ENCODE data around the gene STMP1. TPM values are rescaled to one million over a fixed set of nuclear protein-coding genes. Genes with fewer than 3 reads are reported as not detected.
"Not testable (repeated sequence)": the region's sequence is repeated elsewhere in the genome, so short reads cannot be mapped to it uniquely, and the experiment has no call there.

STMP1 gene
- total RNA-seq, 1 donor from 2014 or later: 63.3 TPM

DNA sequence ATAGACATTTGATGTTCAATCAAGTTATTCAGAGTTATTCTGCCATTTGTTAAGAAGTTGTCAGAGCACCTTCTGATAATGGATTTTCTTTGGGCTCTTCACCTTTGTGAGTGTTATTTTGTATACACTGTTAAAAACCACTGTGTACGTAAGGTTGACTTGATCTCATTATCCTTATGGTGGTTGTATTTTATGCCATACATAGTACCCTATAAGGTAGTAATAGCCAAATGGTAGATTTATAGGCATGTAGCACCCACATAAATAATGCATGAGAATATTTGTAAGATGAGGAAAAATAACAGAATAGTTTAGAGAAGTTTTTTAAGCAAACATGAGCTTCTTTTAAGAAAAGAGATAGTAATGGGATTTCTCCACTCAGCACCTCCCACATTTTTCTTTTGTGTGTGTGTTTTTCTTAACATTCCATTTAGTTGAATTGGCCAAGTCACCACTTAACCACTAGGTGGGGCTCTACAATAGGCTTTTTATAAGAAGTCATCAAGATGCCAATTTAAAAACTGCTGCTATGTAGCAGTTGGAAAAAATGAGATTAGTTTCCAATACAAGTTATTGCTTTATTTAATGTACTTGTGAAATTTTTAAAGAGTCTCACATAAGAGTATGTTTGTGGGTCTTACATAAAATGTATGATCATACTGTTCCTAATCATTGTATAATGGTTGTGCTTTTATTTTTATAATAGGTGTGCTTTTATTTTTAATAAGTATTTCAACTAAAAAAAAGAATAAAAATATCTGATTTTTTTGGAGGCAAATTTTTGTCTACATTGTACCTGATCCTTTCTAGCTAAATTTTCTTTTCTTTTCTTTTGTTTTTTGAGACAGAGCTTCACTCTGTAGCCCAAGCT, 41.1 kb upstream of the STMP1 start:
- no peak for DNase-seq (ENCODE audit: low spot score, unreplicated experiment)
- H3K27me3 Mint-ChIP-seq: no peaks in the 10 kb centered on the region
- peaks cover 2% of the 10 kb centered on the region for H3K4me1 Mint-ChIP-seq (ENCODE audit: low read depth)
- no peaks in the 10 kb centered on the region for H3K9me3 Mint-ChIP-seq (ENCODE audit: low read depth)
- TF ChIP-seq CTCF (IDR thresholded peaks at IDR 0.05; ENCODE audit: unreplicated experiment): peak; percentile 91
- H3K4me3 Mint-ChIP-seq (ENCODE audit: low read depth): no peak overlapping the region
- peak overlapping the region; percentile 56 for H3K27ac Mint-ChIP-seq
- H3K36me3 Mint-ChIP-seq (ENCODE audit: insufficient read depth): peaks cover 23% of the 10 kb centered on the region

DNA sequence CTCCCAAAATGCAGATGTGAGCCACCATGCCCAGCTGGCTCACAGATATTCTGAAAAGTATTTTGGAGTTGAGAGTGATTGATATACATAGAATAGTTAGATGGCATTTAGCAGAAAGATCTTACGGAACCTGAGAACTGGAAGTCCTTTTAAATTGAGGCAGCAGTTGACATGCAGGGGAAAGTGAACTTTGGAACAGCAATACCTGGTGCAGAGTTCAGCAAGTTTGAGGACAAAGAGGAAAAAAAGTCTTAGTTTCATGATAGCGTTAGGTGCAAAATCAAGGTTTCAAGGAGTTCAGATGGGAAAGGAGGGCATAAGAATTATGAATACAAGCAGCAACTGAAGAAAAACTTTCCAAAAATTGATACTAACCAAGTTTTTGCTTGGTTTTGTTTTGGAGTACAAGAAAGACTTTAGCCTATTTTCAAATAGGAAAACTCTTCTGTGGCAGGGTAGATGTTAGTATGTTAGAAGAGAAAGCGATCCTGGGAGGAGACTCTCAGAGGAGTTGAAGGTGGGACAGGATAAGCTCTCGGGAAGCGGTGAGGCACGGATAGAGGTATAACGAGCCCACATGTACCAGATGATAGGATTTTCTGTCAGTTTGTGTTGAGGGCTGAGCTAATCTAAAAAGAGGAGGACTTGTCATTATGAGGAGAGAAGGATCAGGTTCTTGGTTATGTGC, 28.0 kb upstream of the STMP1 start:
- Mint-ChIP-seq H3K27ac (peak overlapping the region; percentile 69), H3K4me3 (ENCODE audit: low read depth) (no peak overlapping the region), H3K4me1 (ENCODE audit: low read depth) (no peaks in the 10 kb centered on the region), H3K36me3 (ENCODE audit: insufficient read depth) (peaks cover 32% of the 10 kb centered on the region), H3K9me3 (ENCODE audit: low read depth) (no peaks in the 10 kb centered on the region), H3K27me3 (no peaks in the 10 kb centered on the region)
- DNase-seq (ENCODE audit: low spot score, unreplicated experiment): no peak
- no peak for TF ChIP-seq CTCF (IDR thresholded peaks at IDR 0.05; ENCODE audit: unreplicated experiment)

DNA sequence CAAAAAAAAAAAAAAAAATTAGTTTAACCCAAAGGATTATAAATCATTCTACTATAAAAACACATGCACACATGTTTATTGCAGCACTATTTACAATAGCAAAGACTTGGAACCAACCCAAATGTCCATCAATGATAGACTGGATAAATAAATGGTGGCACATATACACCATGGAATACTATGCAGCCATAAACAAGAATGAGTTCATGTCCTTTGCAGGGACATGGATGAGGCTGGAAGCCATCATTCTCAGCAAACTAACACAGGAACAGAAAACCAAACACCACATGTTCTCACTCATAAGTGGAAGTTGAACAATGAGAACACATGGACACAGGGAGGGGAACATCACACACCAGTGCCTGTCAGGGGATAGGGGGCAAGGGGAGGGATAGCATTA, 22.6 kb upstream of the STMP1 start:
- H3K4me1 Mint-ChIP-seq (ENCODE audit: low read depth); H3K27ac Mint-ChIP-seq; H3K9me3 Mint-ChIP-seq (ENCODE audit: low read depth); DNase-seq (ENCODE audit: low spot score, unreplicated experiment); H3K27me3 Mint-ChIP-seq; H3K4me3 Mint-ChIP-seq (ENCODE audit: low read depth): not testable (repeated sequence)
- peaks cover 25% of the 10 kb centered on the region for H3K36me3 Mint-ChIP-seq (ENCODE audit: insufficient read depth)

DNA sequence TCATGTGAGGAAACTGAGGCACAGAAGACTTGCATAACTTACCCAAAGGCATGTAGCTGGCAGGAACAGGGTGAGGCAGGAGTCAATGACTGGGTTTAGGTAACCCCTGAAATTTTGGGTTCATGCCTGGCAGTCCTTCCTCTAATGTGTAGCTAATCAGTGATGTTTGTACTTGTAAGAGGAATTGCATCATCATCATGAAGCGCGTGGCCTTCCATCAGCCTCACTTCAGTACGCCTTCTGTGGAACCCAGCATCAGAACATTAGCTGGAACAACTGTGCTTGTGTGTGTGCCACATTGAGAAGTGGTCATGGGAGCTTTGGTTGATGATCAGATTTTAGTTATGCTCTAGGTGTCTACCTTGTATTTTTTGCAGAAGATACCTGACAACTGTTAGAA, 18.2 kb upstream of the STMP1 start:
- TF ChIP-seq CTCF (IDR thresholded peaks at IDR 0.05; ENCODE audit: unreplicated experiment): no peak
- H3K27ac Mint-ChIP-seq: no peak overlapping the region
- H3K9me3 Mint-ChIP-seq (ENCODE audit: low read depth): no peaks in the 10 kb centered on the region
- peaks cover 17% of the 10 kb centered on the region for H3K36me3 Mint-ChIP-seq (ENCODE audit: insufficient read depth)
- no peak for DNase-seq (ENCODE audit: low spot score, unreplicated experiment)
- H3K4me3 Mint-ChIP-seq (ENCODE audit: low read depth): no peak overlapping the region
- H3K4me1 Mint-ChIP-seq (ENCODE audit: low read depth): no peaks in the 10 kb centered on the region
- H3K27me3 Mint-ChIP-seq: no peaks in the 10 kb centered on the region

DNA sequence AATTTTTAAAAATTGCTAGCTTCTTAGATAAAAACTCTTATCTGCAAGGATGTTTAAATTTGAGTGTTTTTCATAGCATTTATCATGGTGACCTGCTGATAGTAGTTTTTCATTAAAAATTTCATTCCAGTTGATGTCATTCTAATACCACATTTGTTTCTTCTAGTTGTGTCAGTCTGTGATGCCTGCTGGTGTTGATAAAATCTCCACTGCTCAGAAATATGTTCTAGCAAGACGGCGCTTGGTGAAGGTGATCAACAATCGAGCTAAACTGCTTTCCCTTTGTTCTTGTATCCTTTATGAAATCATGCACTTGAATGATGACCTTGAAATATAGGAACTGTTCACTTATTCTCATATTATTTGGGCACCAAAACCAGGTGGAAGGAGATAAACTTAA, 17.6 kb upstream of the STMP1 start:
- TF ChIP-seq CTCF (IDR thresholded peaks at IDR 0.05; ENCODE audit: unreplicated experiment): no peak
- no peak overlapping the region for H3K27ac Mint-ChIP-seq
- H3K27me3 Mint-ChIP-seq: no peaks in the 10 kb centered on the region
- H3K36me3 Mint-ChIP-seq (ENCODE audit: insufficient read depth): peaks cover 14% of the 10 kb centered on the region
- DNase-seq (ENCODE audit: low spot score, unreplicated experiment): no peak
- no peak overlapping the region for H3K4me3 Mint-ChIP-seq (ENCODE audit: low read depth)
- H3K9me3 Mint-ChIP-seq (ENCODE audit: low read depth): no peaks in the 10 kb centered on the region
- no peaks in the 10 kb centered on the region for H3K4me1 Mint-ChIP-seq (ENCODE audit: low read depth)
